ENCODE data around the gene EFTUD2. TPM values are rescaled to one million over a fixed set of nuclear protein-coding genes. Genes with fewer than 3 reads are reported as not detected.

Gene EFTUD2
- total and polyA plus RNA-seq, 7 donors, result 20.6 to 93.1 (median 48.4) TPM

DNA sequence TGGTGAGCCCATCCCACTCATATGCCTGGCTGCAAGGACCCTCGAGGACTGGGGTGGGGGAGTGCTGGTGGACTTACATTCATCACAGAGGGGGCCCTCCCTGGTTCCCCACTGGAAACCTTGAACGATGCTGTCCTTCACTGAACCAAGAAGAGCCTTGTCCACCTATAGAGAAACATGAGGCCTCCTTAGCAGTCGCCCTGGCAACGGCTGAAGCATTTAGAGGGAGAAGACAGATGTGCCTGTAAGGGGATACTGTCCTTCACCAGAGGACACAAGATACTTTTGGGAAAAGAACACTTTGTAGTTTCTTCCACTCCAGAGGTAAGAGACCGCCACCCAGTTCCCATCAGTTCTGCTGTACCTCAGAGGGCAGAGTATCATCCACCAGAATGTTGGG lies 45.1 kb downstream of the EFTUD2 start:
- no peak for DNase-seq
- H3K36me3 ChIP-seq, result peaks cover 52 to 95% (median 80%) of the 10 kb centered on the region in 4 donors
- H3K4me3 ChIP-seq, result no peak overlapping the region
- TF ChIP-seq POLR2AphosphoS5 (IDR thresholded peaks at IDR 0.05) (no peak), POLR2A (IDR thresholded peaks at IDR 0.05) (no peak), EP300 (IDR thresholded peaks at IDR 0.05) (no peak), CTCF (IDR thresholded peaks at IDR 0.05) (no peak)
- H3K27ac ChIP-seq, result no peak overlapping the region
- intact Hi-C loops (cut with DNase I), result no loop called here
- 92 to 93% methylated on average over 5 of the region's 5 CpGs for WGBS, 2 donors
- H3K9me3 ChIP-seq, result no peaks in the 10 kb centered on the region
- H3K27me3 ChIP-seq, result no peaks in the 10 kb centered on the region
- no peaks in the 10 kb centered on the region for H3K4me1 ChIP-seq

- no peak overlapping the region for H3K27ac ChIP-seq
- WGBS, 2 donors, result 58 to 92% methylated on average over 5 of the region's 5 CpGs
- H3K4me1 ChIP-seq, result no peaks in the 10 kb centered on the region
- TF ChIP-seq EP300 (IDR thresholded peaks at IDR 0.05), result no peak
- no peak for TF ChIP-seq POLR2AphosphoS5 (IDR thresholded peaks at IDR 0.05)
- no peak for TF ChIP-seq CTCF (IDR thresholded peaks at IDR 0.05)
- TF ChIP-seq POLR2A (IDR thresholded peaks at IDR 0.05), result no peak
- no peaks in the 10 kb centered on the region for H3K9me3 ChIP-seq
- H3K36me3 ChIP-seq, result peaks cover 38 to 59% (median 49%) of the 10 kb centered on the region in 4 donors
- H3K27me3 ChIP-seq, result no peaks in the 10 kb centered on the region
- H3K4me3 ChIP-seq, result no peak overlapping the region
- intact Hi-C loops (cut with DNase I), result no loop called here
- no peak for DNase-seq
Observed at GRCh38 chr17:44850612-44851011, 48.6 kb downstream of the EFTUD2 start.

DNA sequence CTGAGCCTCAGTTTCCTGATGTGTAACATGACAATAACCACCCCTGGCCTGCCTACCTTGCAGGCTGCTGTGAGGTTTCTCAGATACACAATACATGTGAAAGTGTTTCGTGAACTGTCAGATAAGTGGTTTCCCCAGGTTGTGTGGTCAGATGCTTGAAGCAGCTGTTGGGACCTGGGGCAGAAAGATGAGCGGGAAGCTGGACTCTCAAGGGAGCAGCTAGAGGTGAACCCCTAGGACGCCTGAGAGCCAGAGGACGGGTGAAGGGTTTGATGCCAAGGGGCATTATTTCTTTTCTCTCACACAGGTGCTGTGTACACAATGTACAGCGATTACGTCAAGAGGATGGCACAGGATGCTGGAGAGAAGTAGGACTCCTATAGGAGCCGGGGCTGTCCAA lies 49.2 kb downstream of the EFTUD2 start:
- H3K27ac ChIP-seq, result no peak overlapping the region
- no peaks in the 10 kb centered on the region for H3K27me3 ChIP-seq
- H3K4me1 ChIP-seq, result no peaks in the 10 kb centered on the region
- DNase-seq, result no peak
- no peaks in the 10 kb centered on the region for H3K9me3 ChIP-seq
- peaks cover 36 to 53% (median 43%) of the 10 kb centered on the region in 4 donors for H3K36me3 ChIP-seq
- no peak overlapping the region for H3K4me3 ChIP-seq
- 81 to 89% methylated on average over 7 of the region's 7 CpGs for WGBS, 2 donors
- TF ChIP-seq POLR2AphosphoS5 (IDR thresholded peaks at IDR 0.05) (no peak), POLR2A (IDR thresholded peaks at IDR 0.05) (no peak), EP300 (IDR thresholded peaks at IDR 0.05) (no peak), CTCF (IDR thresholded peaks at IDR 0.05) (no peak)
- intact Hi-C loops (cut with DNase I), result no loop called here

GRCh38 chr17:44848961-44849489 lies 50.2 kb downstream of the EFTUD2 start:
- TF ChIP-seq EP300 (IDR thresholded peaks at IDR 0.05), result no peak
- TF ChIP-seq POLR2A (IDR thresholded peaks at IDR 0.05), result no peak
- TF ChIP-seq CTCF (IDR thresholded peaks at IDR 0.05), result no peak
- TF ChIP-seq POLR2AphosphoS5 (IDR thresholded peaks at IDR 0.05), result no peak
- Histone ChIP-seq H3K9me3 (no peaks in the 10 kb centered on the region), H3K27me3 (no peaks in the 10 kb centered on the region), H3K27ac (peak overlapping the region in 1 of 4 donors; percentile 14), H3K4me3 (no peak overlapping the region), H3K4me1 (peaks cover 0 to 10% (median 8%) of the 10 kb centered on the region in 4 donors), H3K36me3 (peaks cover 26 to 43% (median 33%) of the 10 kb centered on the region in 4 donors)
- 89 to 93% methylated on average over 12 of the region's 12 CpGs for WGBS, 2 donors
- intact Hi-C loops (cut with DNase I), result no loop called here
- no peak for DNase-seq
